ENCODE results near the gene RIC8A. TPM values are rescaled to one million over a fixed set of nuclear protein-coding genes. Genes with fewer than 3 reads are reported as not detected.

Gene RIC8A
- total and polyA plus RNA-seq, 7 donors = 39.6 to 103 (median 73.7) TPM

- peak; percentile 5 for DNase-seq
- peaks cover 0 to 31% (median 2%) of the 10 kb centered on the region in 4 donors for H3K36me3 ChIP-seq
- no peaks in the 10 kb centered on the region for H3K27me3 ChIP-seq
- no peaks in the 10 kb centered on the region for H3K9me3 ChIP-seq
- H3K4me1 ChIP-seq = no peaks in the 10 kb centered on the region
- TF ChIP-seq EP300 (IDR thresholded peaks at IDR 0.05) (no peak), POLR2A (IDR thresholded peaks at IDR 0.05) (no peak)
- TF ChIP-seq, protein P1, sequence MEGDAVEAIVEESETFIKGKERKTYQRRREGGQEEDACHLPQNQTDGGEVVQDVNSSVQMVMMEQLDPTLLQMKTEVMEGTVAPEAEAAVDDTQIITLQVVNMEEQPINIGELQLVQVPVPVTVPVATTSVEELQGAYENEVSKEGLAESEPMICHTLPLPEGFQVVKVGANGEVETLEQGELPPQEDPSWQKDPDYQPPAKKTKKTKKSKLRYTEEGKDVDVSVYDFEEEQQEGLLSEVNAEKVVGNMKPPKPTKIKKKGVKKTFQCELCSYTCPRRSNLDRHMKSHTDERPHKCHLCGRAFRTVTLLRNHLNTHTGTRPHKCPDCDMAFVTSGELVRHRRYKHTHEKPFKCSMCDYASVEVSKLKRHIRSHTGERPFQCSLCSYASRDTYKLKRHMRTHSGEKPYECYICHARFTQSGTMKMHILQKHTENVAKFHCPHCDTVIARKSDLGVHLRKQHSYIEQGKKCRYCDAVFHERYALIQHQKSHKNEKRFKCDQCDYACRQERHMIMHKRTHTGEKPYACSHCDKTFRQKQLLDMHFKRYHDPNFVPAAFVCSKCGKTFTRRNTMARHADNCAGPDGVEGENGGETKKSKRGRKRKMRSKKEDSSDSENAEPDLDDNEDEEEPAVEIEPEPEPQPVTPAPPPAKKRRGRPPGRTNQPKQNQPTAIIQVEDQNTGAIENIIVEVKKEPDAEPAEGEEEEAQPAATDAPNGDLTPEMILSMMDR (IDR thresholded peaks at IDR 0.05) = no peak
- H3K4me3 ChIP-seq = no peak overlapping the region
- intact Hi-C loops (cut with DNase I) = no loop called here
- no peak overlapping the region for H3K27ac ChIP-seq
- WGBS, 2 donors = 88 to 96% methylated on average over 10 of the region's 10 CpGs
Observed at GRCh38 chr11:225734-226453, 18.4 kb downstream of the RIC8A start.

DNA sequence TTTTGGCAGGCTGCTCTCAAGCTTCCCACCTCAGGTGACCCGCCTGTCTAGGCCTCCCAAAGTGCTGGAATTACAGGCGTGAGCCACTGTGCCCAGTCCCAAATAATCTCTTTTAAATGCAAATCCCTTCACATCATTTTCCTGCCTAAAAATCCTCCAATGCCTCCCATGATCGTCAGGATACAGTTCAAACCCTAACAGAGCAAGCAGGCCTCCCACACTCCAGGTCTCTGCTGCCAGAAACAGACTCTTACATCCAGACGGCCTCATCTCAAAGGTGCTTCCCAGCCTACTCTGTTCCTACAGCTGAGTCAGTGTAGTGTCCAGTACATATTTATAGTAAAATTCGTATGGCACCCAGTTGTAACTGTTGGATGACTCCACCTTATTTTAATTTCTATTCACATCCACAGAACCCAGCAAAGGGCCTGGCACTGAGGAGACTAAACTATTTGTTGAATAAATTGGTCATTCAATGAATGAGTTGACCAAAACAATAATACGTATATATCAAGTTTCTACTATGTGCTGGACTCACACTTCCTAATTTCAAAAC, 20.4 kb downstream of the RIC8A start:
- Histone ChIP-seq H3K27me3 (no peaks in the 10 kb centered on the region), H3K9me3 (no peaks in the 10 kb centered on the region), H3K27ac (no peak overlapping the region), H3K36me3 (peaks cover 0 to 30% (median 0%) of the 10 kb centered on the region in 4 donors), H3K4me1 (no peaks in the 10 kb centered on the region), H3K4me3 (no peak overlapping the region)
- DNase-seq = peak; percentile 17
- intact Hi-C loops (cut with DNase I) = no loop called here
- TF ChIP-seq POLR2AphosphoS5 (IDR thresholded peaks at IDR 0.05) (no peak), POLR2A (IDR thresholded peaks at IDR 0.05) (no peak)
- WGBS, 2 donors = 91% methylated on average over 6 of the region's 6 CpGs

DNA sequence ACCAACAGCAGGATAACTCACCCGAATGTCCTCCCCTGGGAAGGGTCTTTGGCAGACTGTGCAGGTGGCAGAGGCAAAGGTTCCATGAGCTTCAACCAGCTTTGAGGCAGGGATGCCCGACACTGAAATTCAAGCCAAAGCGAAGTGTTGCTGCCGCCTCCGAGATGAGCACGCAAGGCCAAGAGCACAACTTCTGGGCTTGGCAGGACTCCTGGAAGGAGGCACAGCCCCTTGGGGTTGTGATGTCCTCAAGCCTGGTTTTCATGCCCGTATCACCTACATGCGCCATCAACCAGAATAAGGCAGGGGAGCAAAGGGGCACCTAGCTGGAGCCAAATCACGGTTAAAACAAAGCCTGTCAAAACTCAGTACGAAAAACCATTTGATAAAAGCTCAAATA, 22.9 kb downstream of the RIC8A start:
- TF ChIP-seq, protein P1 (IDR thresholded peaks at IDR 0.05) = no peak
- no peak for TF ChIP-seq POLR2A (IDR thresholded peaks at IDR 0.05)
- TF ChIP-seq POLR2AphosphoS5 (IDR thresholded peaks at IDR 0.05) = no peak
- no peak for TF ChIP-seq EP300 (IDR thresholded peaks at IDR 0.05)
- Histone ChIP-seq H3K36me3 (peaks cover 0 to 24% (median 0%) of the 10 kb centered on the region in 4 donors), H3K4me3 (no peak overlapping the region), H3K4me1 (peaks cover 0 to 9% (median 7%) of the 10 kb centered on the region in 4 donors), H3K27ac (no peak overlapping the region), H3K9me3 (no peaks in the 10 kb centered on the region), H3K27me3 (no peaks in the 10 kb centered on the region)
- DNase-seq = peak; percentile 27
- 96 to 97% methylated on average over 10 of the region's 10 CpGs for whole genome bisulfite sequencing, 2 donors
- intact Hi-C loops (cut with DNase I) = loop anchor here (10.0 kb wide), 1 partner anchor 304 kb away; the partner anchor contains the start of genes HRAS and LRRC56

DNA sequence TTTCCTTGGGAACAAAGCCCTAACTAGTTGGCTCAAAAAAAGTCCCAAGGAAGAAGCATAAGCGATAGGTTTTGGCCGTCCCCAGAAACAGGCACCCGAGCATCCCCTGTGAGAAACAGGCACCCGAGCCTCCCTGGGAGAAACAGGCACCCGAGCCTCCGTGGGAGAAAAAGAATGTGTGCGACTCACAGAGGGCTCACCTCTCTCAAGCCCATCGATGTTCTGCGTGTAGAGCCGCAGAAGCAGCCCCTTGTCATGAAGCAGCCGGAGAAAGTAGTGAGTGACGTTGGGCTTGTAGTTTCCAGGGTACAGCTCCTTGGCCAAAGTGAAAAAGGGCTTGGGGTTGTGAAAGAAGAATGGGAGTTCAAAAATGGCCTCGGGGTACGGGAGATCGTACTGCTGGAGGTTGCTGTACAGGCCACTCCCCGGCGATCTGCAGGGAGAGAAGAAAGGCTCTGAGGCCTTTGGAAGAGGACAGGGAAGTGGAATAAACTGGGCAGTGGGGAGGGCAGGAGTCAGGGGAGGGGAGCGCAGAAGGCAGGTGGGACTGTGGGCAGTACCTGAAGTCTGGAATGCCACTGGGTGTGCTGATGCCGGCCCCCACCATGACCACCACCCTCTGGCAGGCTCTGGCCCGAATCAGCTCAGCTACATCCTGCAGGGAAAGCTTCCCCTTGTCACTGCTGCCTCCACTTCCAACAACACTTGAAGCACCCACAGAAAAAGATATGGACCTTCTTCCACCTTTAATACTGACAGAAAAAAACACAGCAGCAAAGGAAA, 25.5 kb downstream of the RIC8A start:
- Histone ChIP-seq H3K27me3 (no peaks in the 10 kb centered on the region), H3K4me3 (no peak overlapping the region), H3K36me3 (peaks cover 0 to 19% (median 0%) of the 10 kb centered on the region in 4 donors), H3K27ac (no peak overlapping the region), H3K4me1 (peaks cover 0 to 23% (median 17%) of the 10 kb centered on the region in 4 donors), H3K9me3 (no peaks in the 10 kb centered on the region)
- TF ChIP-seq POLR2AphosphoS5 (IDR thresholded peaks at IDR 0.05) = no peak
- no peak for TF ChIP-seq POLR2A (IDR thresholded peaks at IDR 0.05)
- TF ChIP-seq, protein P1 (IDR thresholded peaks at IDR 0.05) = no peak
- no peak for TF ChIP-seq EP300 (IDR thresholded peaks at IDR 0.05)
- WGBS, 2 donors = 95 to 96% methylated on average over 20 of the region's 20 CpGs
- intact Hi-C loops (cut with DNase I) = loop anchor here (10.0 kb wide), 1 partner anchor 302 kb away; the partner anchor contains the start of genes HRAS and LRRC56
- peak; percentile 32 for DNase-seq

Measured in sigmoid colon (tissue), 7 donors.